Glutamatergic neuron (in vitro differentiated cells): ENCODE data around the gene USB1. TPM values are rescaled to one million over a fixed set of nuclear protein-coding genes. Genes with fewer than 3 reads are reported as not detected.

Experiments
- DNase-seq: peaks from one replicate; pipeline ENCODE4 v3.0.0; 2022
- H3K27ac Mint-ChIP-seq: one replicate; pipeline ENCODE4 v1.8.0; 2020; ENCODE audit warnings: mild to moderate bottlenecking, mixed read lengths, inconsistent platforms; ENCODE audit not compliant: unreplicated experiment
- H3K27me3 Mint-ChIP-seq: one replicate; pipeline ENCODE4 v1.8.0; 2020; ENCODE audit warnings: mild to moderate bottlenecking, moderate library complexity, mixed read lengths, inconsistent platforms; ENCODE audit not compliant: unreplicated experiment
- H3K36me3 Mint-ChIP-seq: one replicate; pipeline ENCODE4 v1.8.0; 2020; ENCODE audit warnings: mild to moderate bottlenecking, mixed read lengths, inconsistent platforms; ENCODE audit not compliant: unreplicated experiment
- H3K4me1 Mint-ChIP-seq: one replicate; pipeline ENCODE4 v1.8.0; 2020; ENCODE audit warnings: mild to moderate bottlenecking, low read depth, mixed read lengths, inconsistent platforms; ENCODE audit not compliant: unreplicated experiment
- H3K4me3 Mint-ChIP-seq: one replicate; pipeline ENCODE4 v1.8.0; 2020; ENCODE audit warnings: mild to moderate bottlenecking, mixed read lengths, inconsistent platforms; ENCODE audit not compliant: unreplicated experiment
- H3K9me3 Mint-ChIP-seq: one replicate; pipeline ENCODE4 v1.8.0; 2020; ENCODE audit warnings: mild to moderate bottlenecking, moderate library complexity, mixed read lengths, inconsistent platforms; ENCODE audit not compliant: unreplicated experiment
- CTCF ChIP-seq: fragments of 200-600 bp; sonication (generic); IDR thresholded peaks from one replicate; pipeline ENCODE4 v1.5.0; 2021; ENCODE audit not compliant: partially characterized antibody, unreplicated experiment
- total RNA-seq: library from RNA; stranded (reverse); fragmentation: NEBNext Ultra II Directional; extraction: Animal tissue kit (Norgen Biotek cat#: 25700); gene quantifications from one replicate; pipeline ENCODE4 v1.2.1, GENCODE V29; 2021; ENCODE audit not compliant: unreplicated experiment

The USB1 gene
- total RNA-seq, 1 donor from 2014 or later: 107 TPM

DNA sequence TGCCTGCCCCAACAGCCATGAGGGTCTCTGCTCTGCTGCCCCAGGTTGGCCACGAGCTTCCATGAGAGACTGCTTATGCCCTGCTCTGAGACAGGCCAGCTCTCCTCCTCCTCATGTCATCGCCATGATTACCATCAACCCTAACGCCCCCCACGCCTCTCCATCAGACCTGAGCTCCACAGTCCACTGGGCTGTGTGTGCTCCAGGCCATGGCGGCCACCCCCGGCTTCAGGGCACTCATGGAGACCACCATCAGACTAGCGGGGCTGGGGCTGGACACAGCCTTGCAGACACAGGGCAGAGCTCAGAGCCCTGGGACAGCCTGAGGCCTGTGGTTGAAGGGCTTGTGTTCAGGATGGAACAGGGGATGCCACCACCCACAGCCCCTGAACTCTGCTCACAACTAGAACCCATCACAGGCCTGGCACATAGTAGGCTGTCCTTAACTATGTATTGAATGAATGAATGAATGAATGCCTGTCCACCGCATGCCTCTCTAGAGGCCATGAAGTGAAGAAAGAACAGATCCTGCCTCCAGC, 44.9 kb upstream of the USB1 start:
- Mint-ChIP-seq H3K9me3 (peaks cover 6% of the 10 kb centered on the region), H3K27ac (no peak overlapping the region), H3K36me3 (no peaks in the 10 kb centered on the region), H3K4me1 (no peaks in the 10 kb centered on the region), H3K27me3 (peaks cover 7% of the 10 kb centered on the region), H3K4me3 (no peak overlapping the region)
- no peak for DNase-seq
- no peak for TF ChIP-seq CTCF

- no peak for TF ChIP-seq CTCF
- no peaks in the 10 kb centered on the region for H3K4me1 Mint-ChIP-seq
- no peak for DNase-seq
- no peak overlapping the region for H3K27ac Mint-ChIP-seq
- no peak overlapping the region for H3K4me3 Mint-ChIP-seq
- H3K27me3 Mint-ChIP-seq: peaks cover 7% of the 10 kb centered on the region
- H3K36me3 Mint-ChIP-seq: no peaks in the 10 kb centered on the region
- H3K9me3 Mint-ChIP-seq: peaks cover 6% of the 10 kb centered on the region
These were observed 44.1 kb upstream of the USB1 start for GRCh38 chr16:57956924-57957672.

- Mint-ChIP-seq H3K27ac (no peak overlapping the region), H3K36me3 (no peaks in the 10 kb centered on the region), H3K4me1 (no peaks in the 10 kb centered on the region), H3K9me3 (peaks cover 8% of the 10 kb centered on the region), H3K27me3 (peaks cover 7% of the 10 kb centered on the region), H3K4me3 (no peak overlapping the region)
- no peak for TF ChIP-seq CTCF
- no peak for DNase-seq
These were observed 43.4 kb upstream of the USB1 start for GRCh38 chr16:57957673-57958392.

DNA sequence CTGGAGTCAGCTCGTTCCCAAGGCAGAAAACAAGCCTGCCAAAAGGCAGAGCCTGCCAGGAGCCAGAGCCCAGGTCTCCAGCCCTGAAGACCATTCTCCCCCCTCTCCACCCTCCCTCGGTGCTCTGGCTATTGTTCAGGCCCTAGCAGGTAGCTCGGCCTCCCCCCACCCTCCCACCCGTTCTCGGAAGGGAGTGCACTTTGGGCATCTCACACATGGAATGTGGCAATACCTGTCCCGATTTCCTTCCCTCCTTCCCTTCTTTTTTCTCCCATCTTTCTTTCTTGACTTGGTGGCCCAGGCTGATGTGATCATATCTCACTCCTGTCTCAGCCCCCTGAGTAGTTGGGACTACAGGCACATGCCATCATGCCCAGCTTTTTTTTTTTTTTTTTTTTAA, 42.7 kb upstream of the USB1 start:
- no peaks in the 10 kb centered on the region for H3K4me1 Mint-ChIP-seq
- no peak for TF ChIP-seq CTCF
- peaks cover 8% of the 10 kb centered on the region for H3K9me3 Mint-ChIP-seq
- H3K4me3 Mint-ChIP-seq: no peak overlapping the region
- H3K27ac Mint-ChIP-seq: no peak overlapping the region
- H3K36me3 Mint-ChIP-seq: no peaks in the 10 kb centered on the region
- peaks cover 8% of the 10 kb centered on the region for H3K27me3 Mint-ChIP-seq
- no peak for DNase-seq

- Mint-ChIP-seq H3K36me3 (no peaks in the 10 kb centered on the region), H3K9me3 (peaks cover 4% of the 10 kb centered on the region), H3K27ac (no peak overlapping the region), H3K27me3 (peaks cover 7% of the 10 kb centered on the region), H3K4me3 (no peak overlapping the region), H3K4me1 (no peaks in the 10 kb centered on the region)
- no peak for DNase-seq
- TF ChIP-seq CTCF: no peak
These were observed 42.1 kb upstream of the USB1 start for GRCh38 chr16:57959121-57959520.
